GM23338 (cell line): ENCODE results near the gene RGS6.
A peak's percentile ranks its signal among the peaks of the same experiment; 100 is the strongest.

Experiments
- CREB1 ChIP-seq: fragments of 250-450 bp; sonication (Bioruptor Pico); IDR thresholded peaks from 2 replicates; pipeline ENCODE4 v1.5.0; 2020; ENCODE audit warnings: low read depth, mild to moderate bottlenecking, moderate library complexity
- CTCF ChIP-seq, 2 experiments: fragments of 200-600 bp in 1 of 2; sonication (generic) in 1 of 2; conservative IDR thresholded peaks; 2 replicates each; pipeline versions ENCODE4 v1.5.1 to v1.6.1; 2016 to 2017; ENCODE audit warnings: antibody characterized with exemption in 2 of 2, low read depth in 2 of 2, mild to moderate bottlenecking in 2 of 2, moderate library complexity in 1 of 2
- EZH2 ChIP-seq: fragments of 200-600 bp; sonication (generic); IDR thresholded peaks from one replicate; pipeline ENCODE4 v1.8.0; 2017; ENCODE audit warnings: antibody characterized with exemption, mild to moderate bottlenecking, low read depth; ENCODE audit not compliant: unreplicated experiment
- EZH2phosphoT487 ChIP-seq: fragments of 200-600 bp; sonication (generic); IDR thresholded peaks from one replicate; pipeline ENCODE4 v1.8.1; 2018; ENCODE audit warnings: antibody characterized with exemption; ENCODE audit not compliant: unreplicated experiment
- POLR2AphosphoS5 ChIP-seq: IDR thresholded peaks from 2 replicates; pipeline ENCODE4 v1.6.1; 2016; ENCODE audit warnings: antibody characterized with exemption, low read depth
- ZNF331 ChIP-seq: fragments of 250-450 bp; sonication (Bioruptor Pico); IDR thresholded peaks from 2 replicates; pipeline ENCODE4 v1.5.0; 2020; ENCODE audit warnings: low read depth, mild to moderate bottlenecking, moderate library complexity

GRCh38 chr14:72416892-72417291, 484.7 kb downstream of the RGS6 start:
- TF ChIP-seq CTCF (conservative IDR thresholded peaks at IDR 0.05; ENCODE audit: low read depth in 2 of 2) (peak; percentile 11 to 39; a peak in 1 of 4 replicates), EZH2phosphoT487 (no peak), POLR2AphosphoS5 (no peak), CREB1 (CRISPR knock-in tag) (no peak), ZNF331 (CRISPR knock-in tag) (no peak), EZH2 (no peak)
